Peyer's patch (tissue), 4 donors: ENCODE data around the gene NPDC1. TPM values are rescaled to one million over a fixed set of nuclear protein-coding genes. Genes with fewer than 3 reads are reported as not detected.

Experiments
- DNase-seq, 3 donors: peaks; one replicate each; pipeline ENCODE4 v3.0.0-alpha.2; 2017 to 2019
- H3K27ac ChIP-seq, 4 donors: fragments of 200-600 bp; sonication (generic); one replicate each; pipeline ENCODE4 v1.5.1; 2016 to 2019
- H3K27me3 ChIP-seq, 2 donors: fragments of 200-600 bp; sonication (generic); one replicate each; pipeline ENCODE4 v1.5.1; 2019
- H3K36me3 ChIP-seq, 3 donors: fragments of 200-600 bp; sonication (generic); one replicate each; pipeline ENCODE4 v1.5.1; 2016 to 2019
- H3K4me1 ChIP-seq, 4 donors: fragments of 200-600 bp; sonication (generic); one replicate each; pipeline ENCODE4 v1.5.1; 2016 to 2019
- H3K4me3 ChIP-seq, 4 donors: fragments of 200-600 bp; sonication (generic); 1 replicate in 3 of 4; 2 replicates in 1 of 4; pipeline ENCODE4 v1.5.1; 2016 to 2019; ENCODE audit warnings: mild to moderate bottlenecking in 1 of 4
- H3K9me3 ChIP-seq, 4 donors: fragments of 200-600 bp; sonication (generic); one replicate each; pipeline ENCODE4 v1.5.1; 2016 to 2019; ENCODE audit warnings: mild to moderate bottlenecking in 1 of 4
- POLR2A ChIP-seq, 2 donors: fragments of 450-650 bp; IDR thresholded peaks; one replicate each; pipeline ENCODE4 v1.5.1; 2017; ENCODE audit warnings: antibody characterized with exemption in 2 of 2, mild to moderate bottlenecking in 2 of 2, moderate library complexity in 2 of 2
- total RNA-seq, 4 donors: library from RNA; depleted of rRNA; stranded (reverse); fragments of >200 nt; gene quantifications; one replicate each; pipeline ENCODE4 v1.1.0, GENCODE V29; 2016
- TF ChIP-seq, protein P1 (sequence below), 6 experiments: fragments of 450-650 bp in 4 of 6; fragments of 200-600 bp in 2 of 6; sonication (generic) in 1 of 6; IDR thresholded peaks; one replicate each; pipeline ENCODE4 v1.5.1; 2017 to 2019; ENCODE audit warnings: antibody characterized with exemption in 6 of 6, mild to moderate bottlenecking in 3 of 6, moderate library complexity in 1 of 6

The NPDC1 gene
- total RNA-seq, 4 donors from 2014 or later, result 54.2 to 106 (median 83.8) TPM

DNA sequence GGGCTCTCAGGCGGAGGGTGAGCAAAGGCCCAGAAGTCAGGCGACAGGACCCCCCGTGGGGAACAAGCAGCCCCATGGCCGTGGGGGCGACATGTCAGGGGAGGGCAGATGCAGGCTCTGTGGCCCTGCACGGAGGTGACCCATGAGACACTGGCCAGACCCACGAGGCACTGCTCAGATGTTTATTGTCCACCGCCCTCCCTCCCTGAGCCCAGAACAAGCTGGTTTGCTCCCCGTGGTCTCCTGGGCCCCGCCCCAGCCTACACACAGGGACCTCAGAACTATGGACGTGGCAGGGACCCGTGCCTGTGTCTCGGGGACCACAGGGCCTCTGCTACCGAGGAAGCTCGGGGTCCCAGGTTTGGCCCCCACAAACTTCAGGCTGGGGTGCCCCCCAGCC is 16.0 kb downstream of the NPDC1 start:
- Histone ChIP-seq H3K9me3 (no peaks in the 10 kb centered on the region), H3K4me1 (peaks cover 14 to 73% (median 56%) of the 10 kb centered on the region in 4 donors), H3K27me3 (no peaks in the 10 kb centered on the region), H3K4me3 (peak overlapping the region in 1 of 4 donors; percentile 24), H3K36me3 (no peaks in the 10 kb centered on the region), H3K27ac (peak overlapping the region in 1 of 4 donors; percentile 78)
- TF ChIP-seq, protein P1, sequence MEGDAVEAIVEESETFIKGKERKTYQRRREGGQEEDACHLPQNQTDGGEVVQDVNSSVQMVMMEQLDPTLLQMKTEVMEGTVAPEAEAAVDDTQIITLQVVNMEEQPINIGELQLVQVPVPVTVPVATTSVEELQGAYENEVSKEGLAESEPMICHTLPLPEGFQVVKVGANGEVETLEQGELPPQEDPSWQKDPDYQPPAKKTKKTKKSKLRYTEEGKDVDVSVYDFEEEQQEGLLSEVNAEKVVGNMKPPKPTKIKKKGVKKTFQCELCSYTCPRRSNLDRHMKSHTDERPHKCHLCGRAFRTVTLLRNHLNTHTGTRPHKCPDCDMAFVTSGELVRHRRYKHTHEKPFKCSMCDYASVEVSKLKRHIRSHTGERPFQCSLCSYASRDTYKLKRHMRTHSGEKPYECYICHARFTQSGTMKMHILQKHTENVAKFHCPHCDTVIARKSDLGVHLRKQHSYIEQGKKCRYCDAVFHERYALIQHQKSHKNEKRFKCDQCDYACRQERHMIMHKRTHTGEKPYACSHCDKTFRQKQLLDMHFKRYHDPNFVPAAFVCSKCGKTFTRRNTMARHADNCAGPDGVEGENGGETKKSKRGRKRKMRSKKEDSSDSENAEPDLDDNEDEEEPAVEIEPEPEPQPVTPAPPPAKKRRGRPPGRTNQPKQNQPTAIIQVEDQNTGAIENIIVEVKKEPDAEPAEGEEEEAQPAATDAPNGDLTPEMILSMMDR (IDR thresholded peaks at IDR 0.05), result no peak
- no peak for TF ChIP-seq POLR2A (IDR thresholded peaks at IDR 0.05)
- no peak for DNase-seq

DNA sequence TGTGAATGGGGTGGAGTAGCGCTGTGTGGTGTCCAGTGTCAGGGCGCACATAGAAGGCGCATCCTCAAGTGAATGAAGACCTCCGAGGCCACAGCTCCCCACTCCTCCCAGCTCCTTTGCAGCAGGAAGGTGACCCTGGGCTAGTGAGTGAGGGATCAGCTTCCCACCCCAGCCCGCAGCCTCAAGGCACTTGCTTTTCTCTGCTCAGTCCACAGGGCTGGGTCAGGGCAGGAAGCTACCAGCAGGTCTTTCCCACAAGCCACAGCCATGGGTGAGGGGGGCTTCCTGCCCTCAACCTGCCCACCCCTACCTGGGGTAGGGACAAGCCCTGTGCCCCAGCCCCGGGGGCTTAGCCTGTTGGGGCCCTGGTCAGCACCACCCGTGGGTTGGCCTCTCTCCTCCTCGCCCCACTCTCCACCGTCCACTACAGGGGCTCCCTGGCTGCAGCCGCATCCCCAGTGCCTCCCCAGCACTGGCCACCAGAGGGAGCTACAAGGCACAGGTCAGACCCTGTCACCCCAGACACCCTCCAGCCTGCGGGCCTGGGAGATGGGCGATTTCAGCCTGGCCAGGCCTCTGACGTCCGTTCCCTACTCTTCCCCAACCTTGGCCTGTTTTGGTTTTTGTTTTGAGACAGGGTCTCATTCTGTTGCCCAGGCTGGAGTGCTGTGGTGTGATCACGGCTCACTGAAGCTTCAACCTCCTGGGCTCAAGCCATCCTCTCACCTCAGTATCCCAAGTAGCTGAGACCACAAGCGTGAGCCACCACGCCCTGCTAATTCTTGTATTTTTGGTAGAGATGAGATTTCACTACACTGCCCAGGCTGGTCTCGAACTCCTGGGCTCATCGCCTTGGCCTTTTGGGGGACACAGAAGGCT is 16.7 kb downstream of the NPDC1 start:
- DNase-seq, result peak; percentile 82 to 91 (median 85)
- no peaks in the 10 kb centered on the region for H3K36me3 ChIP-seq
- no peaks in the 10 kb centered on the region for H3K9me3 ChIP-seq
- TF ChIP-seq POLR2A (IDR thresholded peaks at IDR 0.05), result no peak
- TF ChIP-seq, protein P1 (IDR thresholded peaks at IDR 0.05), result peak; percentile 68 to 84 (median 78)
- H3K4me1 ChIP-seq, result peaks cover 14 to 67% (median 49%) of the 10 kb centered on the region in 4 donors
- H3K27ac ChIP-seq, result peak overlapping the region in 3 of 4 donors; percentile 69 to 78 (median 72)
- no peaks in the 10 kb centered on the region for H3K27me3 ChIP-seq
- peak overlapping the region; percentile 50 to 86 (median 74) for H3K4me3 ChIP-seq

DNA sequence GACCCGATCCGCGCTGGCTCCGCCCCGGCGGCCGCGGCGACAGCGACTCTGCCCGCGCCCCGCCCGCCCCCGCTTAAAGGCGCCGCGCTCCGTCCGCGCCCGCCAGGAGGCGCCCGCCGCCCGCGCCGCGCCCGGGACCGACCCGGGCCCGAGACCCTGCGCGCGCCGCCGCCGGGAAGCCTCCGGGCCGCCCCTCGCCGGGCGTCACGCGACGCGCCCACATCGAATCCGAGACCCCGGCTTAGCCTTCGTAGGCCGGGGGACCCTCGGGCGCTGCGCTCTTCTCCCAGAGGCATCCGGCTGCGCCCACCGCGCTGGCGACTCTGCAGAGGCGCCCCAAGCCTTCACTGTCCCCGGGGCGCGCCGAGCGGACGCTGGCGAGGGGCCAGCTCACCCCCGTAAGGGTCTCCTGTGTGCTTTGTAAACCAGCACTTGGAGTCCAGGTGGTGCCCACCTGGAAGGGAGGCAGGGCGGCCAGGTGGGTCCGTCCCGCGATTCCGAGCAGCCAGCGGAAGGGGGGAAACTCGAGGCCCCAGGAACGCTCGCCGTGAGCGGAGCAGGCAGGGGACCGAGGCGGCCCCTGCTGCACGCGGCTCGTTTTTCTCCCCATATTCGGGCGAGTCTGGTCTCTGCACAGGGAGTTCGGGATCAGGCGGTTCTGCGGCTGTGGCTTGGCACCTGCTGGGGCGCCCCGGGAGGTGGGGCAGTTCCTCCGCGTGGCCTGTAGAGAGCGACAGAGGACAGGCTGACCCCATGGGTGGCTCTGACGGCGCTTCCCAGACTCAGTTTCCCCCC is 17.5 kb downstream of the NPDC1 start:
- H3K36me3 ChIP-seq, result no peaks in the 10 kb centered on the region
- peak overlapping the region; percentile 53 to 78 (median 70) for H3K27ac ChIP-seq
- peak overlapping the region; percentile 50 to 86 (median 74) for H3K4me3 ChIP-seq
- TF ChIP-seq, protein P1 (IDR thresholded peaks at IDR 0.05), result peak; percentile 46 to 68 (median 62)
- TF ChIP-seq POLR2A (IDR thresholded peaks at IDR 0.05), result no peak
- DNase-seq, result peak; percentile 75 to 87 (median 85)
- H3K27me3 ChIP-seq, result no peaks in the 10 kb centered on the region
- peaks cover 14 to 71% (median 48%) of the 10 kb centered on the region in 4 donors for H3K4me1 ChIP-seq
- no peaks in the 10 kb centered on the region for H3K9me3 ChIP-seq

DNA sequence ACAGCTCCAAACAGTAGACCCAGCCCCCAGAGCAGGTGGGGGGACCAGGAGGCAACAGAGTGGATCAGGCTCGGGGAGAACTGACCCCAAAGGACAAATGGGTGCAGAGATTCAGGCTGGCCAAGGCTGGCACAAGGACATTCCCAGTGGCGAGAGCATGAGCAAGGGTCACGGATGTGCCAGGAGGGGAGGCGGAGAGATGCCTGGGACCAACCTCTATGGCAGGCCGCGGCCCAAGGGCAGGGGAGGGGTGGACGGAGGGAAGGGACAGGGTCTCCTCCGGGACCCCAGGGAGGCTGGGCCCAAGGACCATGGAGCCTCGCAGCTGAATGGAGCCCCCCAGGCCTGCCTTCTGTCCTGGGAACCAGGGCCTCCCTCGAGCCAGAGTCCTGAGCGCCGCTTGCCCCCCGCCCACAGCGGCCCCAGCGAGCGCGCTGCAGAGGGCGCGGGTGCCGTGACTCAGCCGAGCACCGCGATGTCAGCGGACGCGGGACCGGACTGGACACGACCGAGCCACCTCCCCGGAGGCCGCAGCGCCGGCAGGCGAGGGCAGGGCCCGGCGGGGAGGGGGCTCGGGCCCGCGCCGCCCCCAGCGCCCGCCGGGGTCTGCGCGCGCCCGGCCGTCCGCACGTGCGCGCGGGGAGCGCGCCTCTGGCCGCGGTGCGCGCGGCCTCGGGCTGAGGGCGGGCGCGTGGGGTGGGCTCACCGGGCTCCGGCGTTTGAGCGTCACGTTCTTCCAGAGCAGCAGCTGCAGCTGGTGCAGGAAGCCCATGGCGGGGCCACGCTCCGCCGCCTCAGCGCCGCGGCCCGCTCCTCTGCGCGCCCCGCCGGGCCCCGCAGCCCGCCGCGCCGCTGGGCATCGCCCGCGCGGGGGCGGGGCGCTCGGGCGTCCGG is 18.4 kb downstream of the NPDC1 start, which contains the start of gene ABCA2:
ABCA2 (minus strand) TSS at position 869 of the 894 bp plus-strand sequence; CDS start at position 772, 97 bp downstream.
- Histone ChIP-seq H3K4me1 (peaks cover 21 to 80% (median 46%) of the 10 kb centered on the region in 4 donors), H3K9me3 (no peaks in the 10 kb centered on the region), H3K36me3 (no peaks in the 10 kb centered on the region), H3K27ac (peak within 1 kb of the TSS; percentile 53 to 78 (median 70)), H3K4me3 (peak within 1 kb of the TSS; percentile 50 to 86 (median 74)), H3K27me3 (no peaks in the 10 kb centered on the region)
- TF ChIP-seq, protein P1 (IDR thresholded peaks at IDR 0.05), result no peak
- TF ChIP-seq POLR2A (IDR thresholded peaks at IDR 0.05), result no peak
- DNase-seq, result no peak
